ENCODE data around the gene BTBD9.

Gene BTBD9

DNA sequence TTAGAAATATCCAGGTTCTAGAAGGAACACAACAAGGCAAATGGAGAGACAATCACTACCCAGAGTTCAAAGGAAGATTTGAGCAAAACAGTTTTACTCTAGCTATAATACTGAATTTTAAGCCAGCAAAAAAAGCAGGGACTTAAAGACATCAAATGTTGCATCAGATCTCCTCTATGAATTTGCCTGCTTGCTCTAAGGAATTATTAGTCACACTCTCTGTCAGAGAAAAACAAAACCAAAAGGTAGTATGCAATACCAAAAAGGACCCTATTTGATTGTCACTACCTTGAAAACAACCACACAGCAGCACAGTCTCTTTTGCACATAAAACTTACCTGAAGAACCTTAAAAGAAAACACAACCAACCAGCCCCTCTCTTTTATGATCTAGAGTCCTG lies 46.3 kb downstream of the BTBD9 start:
- no peak for DNase-seq

DNA sequence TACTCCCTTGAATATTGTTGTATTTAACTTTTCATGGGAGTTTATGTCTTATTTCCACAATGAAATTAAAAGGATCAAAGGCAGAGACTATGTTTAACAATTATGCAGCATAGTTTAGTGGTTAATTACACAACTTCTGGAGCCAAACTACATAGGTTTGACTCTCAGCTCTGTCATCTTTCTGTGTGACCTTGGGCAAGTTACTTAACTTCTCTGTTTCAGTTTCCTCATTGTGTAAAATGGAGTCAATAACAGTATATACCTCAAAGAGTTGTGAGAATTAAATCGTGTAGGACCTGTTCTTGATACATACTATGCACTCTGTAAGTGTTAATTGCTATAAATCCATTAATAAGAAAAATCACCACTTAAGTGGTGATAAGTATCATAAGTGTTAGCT lies 48.3 kb downstream of the BTBD9 start:
- no peak for DNase-seq

GRCh38 chr6:38589367-38589720 lies 50.4 kb downstream of the BTBD9 start:
- DNase-seq, result no peak

DNA sequence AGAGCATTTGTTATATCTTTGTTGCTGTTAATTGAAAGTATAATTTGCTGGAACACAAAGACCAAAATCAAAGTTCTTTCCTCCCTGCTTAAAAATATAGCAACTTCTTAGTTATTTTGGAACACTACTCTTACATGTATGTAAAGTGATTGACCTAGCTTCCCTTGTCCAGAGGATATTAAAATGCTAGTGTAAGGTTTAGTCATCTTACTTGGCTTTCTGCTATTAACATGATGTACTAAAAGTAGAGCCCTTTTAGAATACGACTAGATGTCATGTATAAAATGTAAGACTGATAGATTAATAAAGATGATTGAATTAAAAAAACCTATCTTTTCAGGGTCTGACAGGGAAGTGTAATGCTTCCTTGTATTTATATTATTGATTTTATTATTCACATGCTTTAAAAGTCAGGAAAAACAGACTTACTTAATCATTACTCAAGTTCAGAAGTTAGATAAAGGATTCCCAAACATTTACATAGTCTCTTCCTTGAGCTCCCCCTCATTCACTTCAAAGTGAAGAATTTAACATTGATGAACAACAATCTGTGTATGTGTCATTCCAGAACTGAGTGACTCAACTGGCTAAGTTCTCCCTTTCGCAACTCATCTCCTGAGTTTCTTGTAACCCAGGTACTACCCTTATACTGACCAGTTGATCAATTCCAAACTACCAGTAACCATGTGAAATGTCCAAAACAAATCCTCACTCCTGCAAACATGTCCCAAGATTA lies 50.9 kb downstream of the BTBD9 start:
- no peak for DNase-seq

DNA sequence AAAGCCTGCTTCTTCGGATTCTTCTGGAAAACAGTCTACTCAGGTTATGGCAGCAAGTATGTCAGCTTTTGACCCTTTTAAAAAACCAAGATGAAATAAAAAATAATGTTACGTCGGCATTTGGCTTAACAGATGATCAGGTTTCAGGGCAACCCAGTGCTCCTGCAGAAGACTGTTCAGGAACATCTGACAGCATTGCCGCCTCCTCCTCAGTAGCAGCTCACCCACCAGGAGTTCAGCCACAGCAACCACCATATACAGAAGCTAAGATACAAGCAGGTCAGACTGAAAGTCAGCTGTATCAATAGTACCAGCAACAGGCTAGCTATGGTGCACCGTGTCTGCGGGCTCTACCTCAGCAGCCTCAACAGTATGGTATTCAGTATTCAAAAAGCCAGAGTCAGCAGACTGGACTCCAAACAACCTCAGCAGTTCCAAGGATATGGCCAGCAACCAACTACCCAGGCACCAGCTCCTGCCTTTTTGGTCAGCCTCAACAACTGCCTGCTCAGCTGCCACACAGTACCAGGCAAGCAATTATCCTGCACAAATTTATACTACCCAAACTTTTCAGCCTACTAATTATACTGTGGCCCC lies 51.9 kb downstream of the BTBD9 start:
- no peak for DNase-seq

DNA sequence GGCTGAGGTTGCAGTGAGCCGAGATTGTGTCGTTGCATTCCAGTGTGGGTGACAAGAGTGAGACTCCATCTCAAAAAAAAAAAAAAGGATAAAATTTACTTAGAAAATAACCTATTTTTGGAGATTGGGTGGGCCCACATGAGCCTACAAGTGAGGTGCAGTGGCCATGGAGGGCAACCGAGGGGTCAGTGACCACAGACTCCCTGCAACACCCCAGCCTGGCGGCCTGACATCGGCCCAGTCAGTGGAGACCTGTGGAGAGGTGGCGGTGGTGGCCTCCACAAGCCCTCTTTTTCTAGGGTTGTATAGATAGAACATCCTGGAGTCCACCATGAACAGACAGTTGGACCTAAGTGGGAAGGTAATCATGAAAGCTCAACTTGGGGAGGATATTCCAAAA lies 52.7 kb downstream of the BTBD9 start:
- DNase-seq, result no peak

- no peak for DNase-seq
Measured at GRCh38 chr6:38584731-38585130, 55.0 kb downstream of the BTBD9 start.

DNA sequence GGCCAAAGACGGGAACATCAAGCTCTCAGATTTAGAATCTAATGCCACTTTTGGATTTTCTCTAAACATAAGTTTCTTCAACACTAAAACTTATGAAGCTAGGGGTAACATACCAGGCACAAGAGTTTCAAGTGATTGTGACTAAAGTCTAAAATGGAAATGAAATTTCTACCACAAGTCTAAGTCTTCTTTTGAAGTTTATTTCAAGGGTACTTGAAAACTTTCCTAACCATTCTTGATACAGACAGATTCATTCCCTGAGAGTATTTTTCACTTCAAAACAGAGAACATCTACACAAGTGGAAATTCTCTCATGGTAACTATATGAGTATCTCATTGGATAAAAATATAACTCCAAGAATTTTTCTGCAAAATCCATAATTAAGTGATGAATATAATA lies 56.2 kb downstream of the BTBD9 start:
- no peak for DNase-seq

DNA sequence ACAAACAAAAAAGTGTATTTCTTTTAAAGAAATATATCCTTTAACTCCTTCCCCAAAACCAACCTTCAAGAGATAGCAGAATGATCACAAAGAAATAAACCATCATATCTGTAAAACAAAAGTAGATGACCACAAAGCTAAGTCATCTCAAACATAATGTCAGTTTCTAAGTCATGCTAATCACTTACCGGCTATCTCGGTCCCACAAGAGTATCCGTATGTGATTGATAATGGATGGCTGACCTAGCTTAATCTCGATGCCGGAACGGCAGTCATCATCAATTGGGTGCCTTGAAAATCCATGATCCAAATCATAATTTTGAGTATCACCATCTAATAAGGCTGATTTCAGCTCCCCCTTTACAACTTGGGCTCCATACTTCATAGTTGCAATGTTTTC lies 59.7 kb downstream of the BTBD9 start:
- no peak for DNase-seq

DNA sequence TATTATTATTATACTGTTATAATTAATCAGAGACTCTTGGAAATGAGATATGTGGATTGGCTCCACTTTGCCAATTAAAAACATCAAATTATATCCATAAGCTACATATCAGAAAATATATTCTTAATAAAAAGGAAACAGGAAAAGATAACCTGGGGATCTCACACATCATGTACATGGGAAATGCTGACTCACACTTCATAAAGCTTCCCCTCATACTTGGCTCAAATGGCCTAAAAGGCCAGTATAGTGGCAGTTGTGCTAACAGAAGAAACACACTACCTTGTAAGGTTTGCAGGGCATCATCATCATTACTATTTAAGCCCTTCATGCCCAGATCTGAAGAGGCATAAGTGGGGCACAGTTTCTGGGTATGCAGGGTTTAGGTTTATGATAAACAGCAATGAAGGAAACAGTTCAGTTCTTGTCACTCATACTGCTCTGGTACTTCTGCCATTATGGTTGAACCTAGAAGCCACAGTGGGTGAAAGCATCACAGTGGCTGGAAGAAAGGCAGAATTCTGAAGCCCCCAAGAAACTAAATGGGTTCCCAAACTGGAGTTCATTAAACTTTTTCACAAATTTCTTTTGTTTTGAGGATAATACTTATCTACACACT lies 60.6 kb downstream of the BTBD9 start:
- DNase-seq, result no peak

- DNase-seq, result no peak
Measured at GRCh38 chr6:38578075-38578474, 61.7 kb downstream of the BTBD9 start.

GRCh38 chr6:38577492-38577891 lies 62.2 kb downstream of the BTBD9 start:
- DNase-seq, result no peak

- DNase-seq, result no peak
Measured at GRCh38 chr6:38573801-38574395, 65.8 kb downstream of the BTBD9 start.

DNA sequence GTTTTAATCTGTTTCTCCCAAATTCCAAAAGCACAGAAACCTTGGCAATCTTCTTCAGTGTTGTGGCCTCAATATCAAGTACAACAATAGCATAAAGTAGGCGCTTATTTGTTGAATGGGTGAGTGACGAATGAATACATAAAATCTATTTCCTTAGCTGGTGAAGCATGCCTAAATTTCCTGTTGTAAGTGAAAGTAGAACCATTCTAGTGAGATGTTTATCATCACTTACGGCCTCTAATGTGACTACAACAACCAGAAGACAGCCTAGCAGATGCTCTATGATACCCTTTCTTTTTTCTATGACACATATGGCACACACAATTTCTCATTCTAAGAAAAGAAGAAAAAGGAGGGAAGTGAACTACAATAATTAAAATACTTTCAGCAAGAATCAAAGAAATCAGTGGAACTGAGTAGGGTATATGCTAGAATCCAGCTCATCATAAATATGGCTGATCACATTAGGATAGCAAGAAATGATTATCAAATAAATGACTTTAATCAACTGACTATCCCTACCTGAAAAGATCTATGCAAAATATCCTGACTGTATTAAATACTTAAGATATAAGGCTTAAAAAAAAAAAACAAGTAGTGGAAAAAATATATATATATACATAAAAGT lies 67.4 kb downstream of the BTBD9 start:
- DNase-seq, result no peak

DNA sequence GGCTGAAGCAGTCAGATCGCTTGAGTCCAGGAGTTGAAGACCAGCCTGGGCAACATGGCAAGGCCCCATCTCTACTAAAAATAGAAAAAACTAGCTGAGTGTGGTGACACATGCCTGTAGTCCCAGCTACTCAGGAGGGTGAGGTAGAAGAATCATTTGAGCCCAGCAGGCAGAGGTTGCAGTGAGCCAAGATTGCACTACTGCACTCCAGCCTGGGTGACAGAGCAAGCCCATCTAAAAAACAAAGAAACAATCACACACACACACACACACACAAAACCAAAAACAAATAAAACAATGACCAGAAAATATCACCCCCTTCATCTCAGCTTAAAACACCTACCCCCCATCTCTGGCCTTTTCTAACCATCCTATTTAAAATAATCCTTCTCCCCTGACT lies 68.0 kb downstream of the BTBD9 start:
- no peak for DNase-seq

GRCh38 chr6:38570750-38571149 lies 69.0 kb downstream of the BTBD9 start:
- peak in 1 of 2 experiments; percentile 3 for DNase-seq

GRCh38 chr6:38567436-38567835 lies 72.3 kb downstream of the BTBD9 start:
- DNase-seq, result peak; percentile 72 to 80

- DNase-seq, result no peak
Measured at GRCh38 chr6:38566295-38567030, 73.3 kb downstream of the BTBD9 start.

DNA sequence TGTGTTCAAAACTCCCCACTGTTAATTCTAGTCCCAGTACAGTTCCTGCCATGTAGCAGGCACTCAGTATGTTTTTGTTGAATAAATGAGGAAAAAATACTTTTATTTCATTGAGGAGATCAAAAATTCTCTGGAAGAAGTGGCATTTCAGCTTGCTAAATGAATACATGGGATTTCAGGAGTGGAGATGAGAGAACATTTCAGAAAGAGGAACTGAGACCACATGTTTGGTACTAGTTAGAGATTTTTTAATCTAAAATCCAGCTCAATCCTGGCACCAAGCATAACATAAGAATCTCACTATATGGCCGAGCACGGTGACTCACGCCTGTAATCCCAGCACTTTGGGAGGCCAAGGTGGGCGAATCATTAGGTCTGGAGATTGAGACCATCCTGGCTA lies 75.4 kb downstream of the BTBD9 start:
- DNase-seq, result no peak

DNA sequence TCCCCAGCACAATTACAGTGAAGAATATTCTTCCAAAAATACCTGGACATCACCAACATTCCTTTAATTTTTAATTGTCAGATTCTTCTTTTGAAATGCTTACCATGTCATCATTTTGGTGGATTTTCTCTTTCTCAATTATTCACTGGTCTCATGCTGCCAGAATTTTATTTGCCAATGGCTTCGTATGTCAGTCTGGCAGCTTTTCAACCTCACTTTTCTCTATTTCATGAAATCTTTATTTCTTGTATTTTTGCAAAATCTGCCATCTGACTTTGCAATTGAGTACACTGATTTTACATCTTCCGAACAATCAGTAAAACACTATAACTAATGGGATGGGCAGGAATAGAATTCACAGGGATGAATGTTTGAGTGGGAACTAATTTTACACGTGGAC lies 84.1 kb downstream of the BTBD9 start:
- no peak for DNase-seq

- DNase-seq, result no peak
Measured at GRCh38 chr6:38554700-38555413, 84.9 kb downstream of the BTBD9 start.

DNA sequence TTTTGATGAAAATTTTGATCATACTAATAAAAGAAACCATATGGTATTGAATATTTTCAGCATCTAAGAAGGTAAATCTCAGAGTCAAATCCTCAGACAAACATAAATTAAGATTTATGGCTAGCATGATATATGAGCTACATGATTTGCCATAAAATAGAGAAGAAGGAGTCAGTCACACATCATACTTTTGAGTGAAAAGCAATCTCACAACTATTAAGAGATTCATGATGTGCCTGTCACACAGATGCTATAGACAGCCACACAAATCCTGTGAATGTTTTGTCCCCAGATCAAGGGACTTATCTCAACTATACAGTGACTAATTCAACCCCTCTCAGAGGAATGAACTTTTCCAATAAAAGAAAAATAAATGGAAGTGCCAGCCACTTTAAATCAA lies 85.7 kb downstream of the BTBD9 start:
- DNase-seq, result no peak

Data from SHP77 (cell line).